ENCODE results near the gene MARVELD3.

MARVELD3 gene

GRCh38 chr16:71628810-71629209 lies 2.8 kb downstream of the MARVELD3 start:
- 0 out of 2 replicates have a peak, but pooled peaks cover 3% of the 10 kb centered on the region for H3K4me1 ChIP-seq (ENCODE audit: control insufficient read depth, low read length)
- TF ChIP-seq CTCF (IDR thresholded peaks at IDR 0.05; ENCODE audit: low read depth, low read length, poor library complexity, severe bottlenecking) (no peak), EZH2phosphoT487 (IDR thresholded peaks at IDR 0.05; ENCODE audit: borderline replicate concordance, low read length) (no peak)
- H3K9me3 ChIP-seq (ENCODE audit: control insufficient read depth, insufficient read depth, low read length) = no peaks in the 10 kb centered on the region
- no peaks in the 10 kb centered on the region for H3K36me3 ChIP-seq (ENCODE audit: control insufficient read depth, low read length)
- H3K27ac ChIP-seq (ENCODE audit: low read depth, low read length) = no peak overlapping the region
- H3K79me2 ChIP-seq (ENCODE audit: control insufficient read depth, low read length) = no peaks in the 10 kb centered on the region
- no peaks in the 10 kb centered on the region for H3K9me2 ChIP-seq (replicated peaks; ENCODE audit: control insufficient read depth, low read length)
- H3K4me3 ChIP-seq (ENCODE audit: low read length) = no peak overlapping the region
- no peaks in the 10 kb centered on the region for H4K20me1 ChIP-seq (ENCODE audit: control insufficient read depth, insufficient read depth, low read depth, low read length)
- H3K27me3 ChIP-seq (ENCODE audit: control insufficient read depth, low read length) = peaks cover 27% of the 10 kb centered on the region
- H3F3A ChIP-seq (ENCODE audit: control insufficient read depth, insufficient read depth) = no peaks in the 10 kb centered on the region
- H3K4me2 ChIP-seq (ENCODE audit: low read length) = no peak overlapping the region

- TF ChIP-seq EZH2phosphoT487 (IDR thresholded peaks at IDR 0.05; ENCODE audit: borderline replicate concordance, low read length) (no peak), CTCF (IDR thresholded peaks at IDR 0.05; ENCODE audit: low read depth, low read length, poor library complexity, severe bottlenecking) (no peak)
- Histone ChIP-seq H3K27me3 (ENCODE audit: control insufficient read depth, low read length) (peaks cover 23% of the 10 kb centered on the region), H3K79me2 (ENCODE audit: control insufficient read depth, low read length) (no peaks in the 10 kb centered on the region), H3K9me3 (ENCODE audit: control insufficient read depth, insufficient read depth, low read length) (no peaks in the 10 kb centered on the region), H3K4me2 (ENCODE audit: low read length) (no peak overlapping the region), H3K4me3 (ENCODE audit: low read length) (no peak overlapping the region), H3K9me2 (replicated peaks; ENCODE audit: control insufficient read depth, low read length) (no peaks in the 10 kb centered on the region), H3K27ac (ENCODE audit: low read depth, low read length) (no peak overlapping the region), H4K20me1 (ENCODE audit: control insufficient read depth, insufficient read depth, low read depth, low read length) (no peaks in the 10 kb centered on the region), H3K36me3 (ENCODE audit: control insufficient read depth, low read length) (no peaks in the 10 kb centered on the region), H3K4me1 (ENCODE audit: control insufficient read depth, low read length) (0 out of 2 replicates have a peak, but pooled peaks cover 3% of the 10 kb centered on the region), H3F3A (ENCODE audit: control insufficient read depth, insufficient read depth) (no peaks in the 10 kb centered on the region)
These were observed 3.5 kb downstream of the MARVELD3 start for GRCh38 chr16:71629278-71630016.

- H3K4me1 ChIP-seq (ENCODE audit: control insufficient read depth, low read length) = 0 out of 2 replicates have a peak, but pooled peaks cover 3% of the 10 kb centered on the region
- H3K36me3 ChIP-seq (ENCODE audit: control insufficient read depth, low read length) = no peaks in the 10 kb centered on the region
- no peaks in the 10 kb centered on the region for H3K9me2 ChIP-seq (replicated peaks; ENCODE audit: control insufficient read depth, low read length)
- H3K27ac ChIP-seq (ENCODE audit: low read depth, low read length) = no peak overlapping the region
- H3K27me3 ChIP-seq (ENCODE audit: control insufficient read depth, low read length) = peaks cover 17% of the 10 kb centered on the region
- no peak overlapping the region for H3K4me3 ChIP-seq (ENCODE audit: low read length)
- no peaks in the 10 kb centered on the region for H3K79me2 ChIP-seq (ENCODE audit: control insufficient read depth, low read length)
- H3K9me3 ChIP-seq (ENCODE audit: control insufficient read depth, insufficient read depth, low read length) = no peaks in the 10 kb centered on the region
- H4K20me1 ChIP-seq (ENCODE audit: control insufficient read depth, insufficient read depth, low read depth, low read length) = no peaks in the 10 kb centered on the region
- no peaks in the 10 kb centered on the region for H3F3A ChIP-seq (ENCODE audit: control insufficient read depth, insufficient read depth)
- TF ChIP-seq EZH2phosphoT487 (IDR thresholded peaks at IDR 0.05; ENCODE audit: borderline replicate concordance, low read length) (no peak), CTCF (IDR thresholded peaks at IDR 0.05; ENCODE audit: low read depth, low read length, poor library complexity, severe bottlenecking) (no peak)
- no peak overlapping the region for H3K4me2 ChIP-seq (ENCODE audit: low read length)
These were observed 4.8 kb downstream of the MARVELD3 start for GRCh38 chr16:71630808-71631207.

Data from DOHH2 (cell line).